Colonic mucosa (tissue), 4 donors: ENCODE results near the gene NDUFA7. TPM values are rescaled to one million over a fixed set of nuclear protein-coding genes. Genes with fewer than 3 reads are reported as not detected.
"Not testable (repeated sequence)": the region's sequence is repeated elsewhere in the genome, so short reads cannot be mapped to it uniquely, and the experiment has no call there.

ENCODE experiments used
- DNase-seq: peaks from one replicate; pipeline ENCODE4 v3.0.0-alpha.2; 2020
- H3K27ac ChIP-seq: fragments of 200-600 bp; one replicate; pipeline ENCODE4 v1.8.0; 2021
- H3K27me3 ChIP-seq: fragments of 200-600 bp; one replicate; pipeline ENCODE4 v1.8.0; 2021
- H3K36me3 ChIP-seq: fragments of 200-600 bp; one replicate; pipeline ENCODE4 v1.8.0; 2021
- H3K4me1 ChIP-seq: fragments of 200-600 bp; one replicate; pipeline ENCODE4 v1.8.0; 2021; ENCODE audit warnings: mild to moderate bottlenecking
- H3K4me3 ChIP-seq: fragments of 200-600 bp; one replicate; pipeline ENCODE4 v1.8.0; 2021
- H3K9ac ChIP-seq, 2 donors: one replicate each; pipeline ENCODE4 v1.7.0; 2013; ENCODE audit warnings: control low read depth in 2 of 2, low read depth in 2 of 2, low read length in 2 of 2
- H3K9me3 ChIP-seq: fragments of 200-600 bp; one replicate; pipeline ENCODE4 v1.8.0; 2021
- CTCF ChIP-seq: fragments of 200-600 bp; IDR thresholded peaks from one replicate; pipeline ENCODE4 v1.8.0; 2022; ENCODE audit warnings: antibody characterized with exemption, mild to moderate bottlenecking
- intact Hi-C: fragments of 100-400 bp; cut with DNase I; formaldehyde crosslinking; loops from one replicate; pipeline ENCODE4 v1.14.1; 2022
- total RNA-seq, 2 donors: library from RNA; stranded (reverse); fragmentation: NEBNext Ultra II Directional in 1 of 2; extraction: Animal tissue kit (Norgen Biotek cat#: 25700) in 1 of 2; gene quantifications; one replicate each; pipeline ENCODE4 v1.2.1, GENCODE V29; 2021
- donor health status: healthy.
- donor health status: DM: no; HTN: no; CAD: no.
- donor health status: DM: no; HTN: no; CAD: no.

Gene NDUFA7
- total RNA-seq, 2 donors from 2014 or later = 57.4 to 58.3 TPM

- no peak for TF ChIP-seq CTCF
- intact Hi-C loops = no loop called here
- peak; percentile 55 for DNase-seq
- no peaks in the 10 kb centered on the region for H3K9me3 ChIP-seq
- no peaks in the 10 kb centered on the region for H3K36me3 ChIP-seq
- H3K27me3 ChIP-seq = no peaks in the 10 kb centered on the region
- peak overlapping the region; percentile 50 to 76 for H3K9ac ChIP-seq
- peak overlapping the region; percentile 58 for H3K4me3 ChIP-seq
- H3K4me1 ChIP-seq = peaks cover 6% of the 10 kb centered on the region
- peak overlapping the region; percentile 22 for H3K27ac ChIP-seq
Measured at GRCh38 chr19:8306235-8307054, 14.7 kb downstream of the NDUFA7 start.

- no peaks in the 10 kb centered on the region for H3K27me3 ChIP-seq
- H3K36me3 ChIP-seq = no peaks in the 10 kb centered on the region
- peaks cover 6% of the 10 kb centered on the region for H3K4me1 ChIP-seq
- peak overlapping the region; percentile 50 to 76 for H3K9ac ChIP-seq
- peak overlapping the region; percentile 22 for H3K27ac ChIP-seq
- no peak overlapping the region for H3K4me3 ChIP-seq
- peak; percentile 17 for DNase-seq
- no peak for TF ChIP-seq CTCF
- intact Hi-C loops = no loop called here
- no peaks in the 10 kb centered on the region for H3K9me3 ChIP-seq
Measured at GRCh38 chr19:8305798-8306197, 15.4 kb downstream of the NDUFA7 start.

GRCh38 chr19:8304841-8305621, 16.1 kb downstream of the NDUFA7 start:
- no peak for TF ChIP-seq CTCF
- H3K27me3 ChIP-seq = no peaks in the 10 kb centered on the region
- H3K9ac ChIP-seq = no peak overlapping the region

GRCh38 chr19:8302734-8303133, 18.4 kb downstream of the NDUFA7 start:
- intact Hi-C loops = no loop called here
- no peaks in the 10 kb centered on the region for H3K27me3 ChIP-seq
- H3K36me3 ChIP-seq = no peaks in the 10 kb centered on the region
- no peak overlapping the region for H3K9ac ChIP-seq
- H3K9me3 ChIP-seq = no peaks in the 10 kb centered on the region
- no peak overlapping the region for H3K27ac ChIP-seq
- no peak overlapping the region for H3K4me3 ChIP-seq
- H3K4me1 ChIP-seq = no peaks in the 10 kb centered on the region
- DNase-seq = no peak
- no peak for TF ChIP-seq CTCF

More at GRCh38 chr19:8304841-8305621, 16.1 kb downstream of the NDUFA7 start:
- Histone ChIP-seq H3K4me3 (no peak overlapping the region), H3K27ac (no peak overlapping the region), H3K4me1 (peaks cover 6% of the 10 kb centered on the region), H3K9me3 (no peaks in the 10 kb centered on the region), H3K36me3 (no peaks in the 10 kb centered on the region)
- intact Hi-C loops = no loop called here
- DNase-seq = peak; percentile 25

- intact Hi-C loops = no loop called here
- no peak overlapping the region for H3K4me3 ChIP-seq
- H3K4me1 ChIP-seq = no peaks in the 10 kb centered on the region
- H3K27me3 ChIP-seq = no peaks in the 10 kb centered on the region
- DNase-seq = peak; percentile 32
- H3K36me3 ChIP-seq = no peaks in the 10 kb centered on the region
- no peak overlapping the region for H3K27ac ChIP-seq
- no peaks in the 10 kb centered on the region for H3K9me3 ChIP-seq
- TF ChIP-seq CTCF = no peak
- no peak overlapping the region for H3K9ac ChIP-seq
Measured at GRCh38 chr19:8302357-8302691, 18.9 kb downstream of the NDUFA7 start.

- H3K27me3 ChIP-seq, H3K9ac ChIP-seq, H3K4me1 ChIP-seq, H3K27ac ChIP-seq, H3K4me3 ChIP-seq, DNase-seq, intact Hi-C loops, H3K9me3 ChIP-seq, H3K36me3 ChIP-seq: not testable (repeated sequence)
Measured at GRCh38 chr19:8291337-8291736, 29.8 kb downstream of the NDUFA7 start.

GRCh38 chr19:8276508-8276907, 44.7 kb downstream of the NDUFA7 start:
- DNase-seq, H3K4me3 ChIP-seq, intact Hi-C loops, H3K4me1 ChIP-seq, H3K27me3 ChIP-seq, H3K9ac ChIP-seq, H3K9me3 ChIP-seq, H3K27ac ChIP-seq, H3K36me3 ChIP-seq: not testable (repeated sequence)
